Ovary (tissue), 9 donors: ENCODE data around the gene CAMK2N1. TPM values are rescaled to one million over a fixed set of nuclear protein-coding genes. Genes with fewer than 3 reads are reported as not detected.
"Not testable (repeated sequence)": the region's sequence is repeated elsewhere in the genome, so short reads cannot be mapped to it uniquely, and the experiment has no call there.

Experiments used
- DNase-seq, 5 donors: peaks; one replicate each; pipeline ENCODE4 v3.0.0-alpha.2; 2019 to 2020
- H3K27ac ChIP-seq, 2 donors: fragments of 200-600 bp; one replicate each; pipeline versions ENCODE4 v1.5.1 to v1.8.0; 2019 to 2022
- H3K27me3 ChIP-seq: fragments of 200-600 bp; one replicate; pipeline ENCODE4 v1.8.0; 2022
- H3K36me3 ChIP-seq: fragments of 200-600 bp; sonication (generic); one replicate; pipeline ENCODE4 v1.5.1; 2019
- H3K4me1 ChIP-seq: one replicate; pipeline ENCODE4 v1.8.1; 2013; ENCODE audit warnings: mild to moderate bottlenecking, moderate library complexity; ENCODE audit not compliant: insufficient read depth
- H3K4me3 ChIP-seq: fragments of 200-600 bp; sonication (generic); one replicate; pipeline ENCODE4 v1.5.1; 2017
- H3K9me3 ChIP-seq, 2 donors: fragments of 200-600 bp in 1 of 2; sonication (generic) in 1 of 2; one replicate each; pipeline versions ENCODE4 v1.5.1 to v1.8.1; 2013 to 2019; ENCODE audit warnings: mild to moderate bottlenecking in 1 of 2, moderate library complexity in 1 of 2
- EP300 ChIP-seq: sonication (generic); formaldehyde crosslinking; IDR thresholded peaks from one replicate; pipeline ENCODE4 v1.6.1; 2017; ENCODE audit warnings: antibody characterized with exemption
- POLR2A ChIP-seq: fragments of 450-650 bp; IDR thresholded peaks from one replicate; pipeline ENCODE4 v1.6.1; 2017; ENCODE audit warnings: antibody characterized with exemption, mild to moderate bottlenecking, moderate library complexity
- WGBS, 3 donors: extraction: QIAGEN DNeasy Blood & Tissue Kit in 1 of 3; methylation state at CpG; one replicate each; pipeline versions ENCODE4 v1.1.5 to v1.1.7; 2013 to 2017; 5-methylcytosine and 5-hydroxymethylcytosine counted together
- intact Hi-C, 4 donors: fragments of 100-400 bp; cut with DNase I; formaldehyde crosslinking; loops; one replicate each; pipeline versions ENCODE4 v1.11.0 to v1.15.1; 2022 to 2023
- polyA plus RNA-seq, 2 donors: library from polyadenylated mRNA; stranded (reverse); fragments of 200-250 nt in 1 of 2; fragments of 350-450 nt in 1 of 2; fragmentation: Illumina TruSeq in 1 of 2; extraction: RNeasy Lipid Tissue Mini Kit (QIAGEN cat#74804) in 1 of 2; gene quantifications; one replicate each; pipeline ENCODE4 v1.2.3, GENCODE V29; 2013 to 2014
- total RNA-seq, 7 donors: library from RNA; depleted of rRNA in 2 of 7; stranded (reverse); fragments of >200 nt in 2 of 7; fragmentation: NEBNext Ultra II Directional in 3 of 7; extraction: Animal tissue kit (Norgen Biotek cat#: 25700) in 3 of 7; gene quantifications; one replicate each; pipeline versions ENCODE4 v1.1.0 to v1.2.4, GENCODE V29; 2016 to 2023
- TF ChIP-seq, protein P1 (sequence below), 3 donors: fragments of 450-650 bp in 2 of 3; fragments of 200-600 bp in 1 of 3; IDR thresholded peaks; one replicate each; pipeline versions ENCODE4 v1.5.1 to v1.8.0; 2016 to 2022; ENCODE audit warnings: antibody characterized with exemption in 3 of 3, mild to moderate bottlenecking in 1 of 3
- donor health status: DM: no; HTN: no; CAD: no; lungs with moderate emphysema.
- donor health status: DM: no; HTN: no; CAD: no.
- donor health status: Bipolar disorder and iron deficiency.
- donor health status: DM: yes; HTN: yes; CAD: no.
- donor health status: DM: no; HTN: no; CAD: no.
- donor health status: DM: yes; HTN: yes; CAD: no.

The CAMK2N1 gene
- total and polyA plus RNA-seq, 9 donors, result 11.3 to 95.9 (median 35.2) TPM

DNA sequence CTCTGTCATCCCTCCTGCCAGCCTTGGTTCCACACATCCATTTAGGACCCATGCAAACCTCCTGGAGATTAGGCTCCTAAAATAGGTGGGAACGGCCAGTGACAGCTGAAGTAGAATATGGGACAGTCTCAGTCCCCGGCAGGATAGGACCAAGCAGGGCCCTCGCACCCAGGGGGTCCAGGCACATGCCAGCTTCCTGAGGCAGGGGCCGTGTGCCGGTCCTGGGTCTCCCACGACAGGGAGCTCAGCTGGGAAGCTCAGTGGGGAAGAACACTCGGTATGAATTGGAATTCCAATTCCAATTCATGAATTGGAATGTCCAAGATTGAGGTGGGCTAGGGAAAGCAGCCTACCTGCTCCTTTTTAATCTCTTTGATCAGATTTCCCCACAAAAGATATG, 12.1 kb upstream of the CAMK2N1 start:
- H3K4me1 ChIP-seq, result no peaks in the 10 kb centered on the region
- H3K36me3 ChIP-seq, result no peaks in the 10 kb centered on the region
- no peak for DNase-seq
- no peak overlapping the region for H3K27ac ChIP-seq
- WGBS, 3 donors, result 71 to 76% (median 76%) methylated on average over 7 of the region's 7 CpGs
- intact Hi-C loops, result loop anchor here in 2 of 4 donors (5.0 to 10.0 kb wide), 4 partner anchors 123 to 583 kb away; no protein-coding TSS in a partner anchor
- TF ChIP-seq EP300, result no peak
- TF ChIP-seq, protein P1, sequence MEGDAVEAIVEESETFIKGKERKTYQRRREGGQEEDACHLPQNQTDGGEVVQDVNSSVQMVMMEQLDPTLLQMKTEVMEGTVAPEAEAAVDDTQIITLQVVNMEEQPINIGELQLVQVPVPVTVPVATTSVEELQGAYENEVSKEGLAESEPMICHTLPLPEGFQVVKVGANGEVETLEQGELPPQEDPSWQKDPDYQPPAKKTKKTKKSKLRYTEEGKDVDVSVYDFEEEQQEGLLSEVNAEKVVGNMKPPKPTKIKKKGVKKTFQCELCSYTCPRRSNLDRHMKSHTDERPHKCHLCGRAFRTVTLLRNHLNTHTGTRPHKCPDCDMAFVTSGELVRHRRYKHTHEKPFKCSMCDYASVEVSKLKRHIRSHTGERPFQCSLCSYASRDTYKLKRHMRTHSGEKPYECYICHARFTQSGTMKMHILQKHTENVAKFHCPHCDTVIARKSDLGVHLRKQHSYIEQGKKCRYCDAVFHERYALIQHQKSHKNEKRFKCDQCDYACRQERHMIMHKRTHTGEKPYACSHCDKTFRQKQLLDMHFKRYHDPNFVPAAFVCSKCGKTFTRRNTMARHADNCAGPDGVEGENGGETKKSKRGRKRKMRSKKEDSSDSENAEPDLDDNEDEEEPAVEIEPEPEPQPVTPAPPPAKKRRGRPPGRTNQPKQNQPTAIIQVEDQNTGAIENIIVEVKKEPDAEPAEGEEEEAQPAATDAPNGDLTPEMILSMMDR (IDR thresholded peaks at IDR 0.05), result no peak
- TF ChIP-seq POLR2A, result no peak
- H3K27me3 ChIP-seq, result no peaks in the 10 kb centered on the region
- H3K9me3 ChIP-seq, result no peaks in the 10 kb centered on the region
- H3K4me3 ChIP-seq, result no peak overlapping the region

DNA sequence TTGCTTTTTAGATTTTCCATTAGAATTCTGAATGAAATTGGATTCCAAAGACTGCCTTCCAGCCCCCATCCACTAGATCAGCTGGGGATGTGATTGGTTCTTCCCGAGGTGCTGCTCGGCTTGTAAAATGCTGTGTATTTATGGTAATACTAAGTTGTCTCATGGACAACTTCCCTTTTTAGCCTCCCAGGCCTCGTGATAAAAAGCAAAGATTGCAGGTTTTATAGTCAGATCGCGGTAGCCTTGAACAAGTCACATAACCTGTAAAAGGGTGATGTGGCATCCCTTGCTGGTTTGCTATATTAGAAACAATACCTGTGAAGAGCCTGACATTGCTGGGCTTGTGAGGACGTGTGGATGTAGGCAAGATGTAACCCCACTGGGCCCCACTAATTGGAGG, 11.5 kb upstream of the CAMK2N1 start:
- Histone ChIP-seq H3K27ac (no peak overlapping the region), H3K9me3 (no peaks in the 10 kb centered on the region), H3K4me1 (no peaks in the 10 kb centered on the region), H3K4me3 (no peak overlapping the region), H3K27me3 (no peaks in the 10 kb centered on the region), H3K36me3 (no peaks in the 10 kb centered on the region)
- TF ChIP-seq EP300 (no peak), POLR2A (no peak)
- TF ChIP-seq, protein P1 (IDR thresholded peaks at IDR 0.05), result no peak
- DNase-seq, result no peak
- intact Hi-C loops, result loop anchor here in 2 of 4 donors (5.0 to 10.0 kb wide), 4 partner anchors 123 to 583 kb away; no protein-coding TSS in a partner anchor
- 53 to 65% (median 62%) methylated on average over 6 of the region's 6 CpGs for WGBS, 3 donors

DNA sequence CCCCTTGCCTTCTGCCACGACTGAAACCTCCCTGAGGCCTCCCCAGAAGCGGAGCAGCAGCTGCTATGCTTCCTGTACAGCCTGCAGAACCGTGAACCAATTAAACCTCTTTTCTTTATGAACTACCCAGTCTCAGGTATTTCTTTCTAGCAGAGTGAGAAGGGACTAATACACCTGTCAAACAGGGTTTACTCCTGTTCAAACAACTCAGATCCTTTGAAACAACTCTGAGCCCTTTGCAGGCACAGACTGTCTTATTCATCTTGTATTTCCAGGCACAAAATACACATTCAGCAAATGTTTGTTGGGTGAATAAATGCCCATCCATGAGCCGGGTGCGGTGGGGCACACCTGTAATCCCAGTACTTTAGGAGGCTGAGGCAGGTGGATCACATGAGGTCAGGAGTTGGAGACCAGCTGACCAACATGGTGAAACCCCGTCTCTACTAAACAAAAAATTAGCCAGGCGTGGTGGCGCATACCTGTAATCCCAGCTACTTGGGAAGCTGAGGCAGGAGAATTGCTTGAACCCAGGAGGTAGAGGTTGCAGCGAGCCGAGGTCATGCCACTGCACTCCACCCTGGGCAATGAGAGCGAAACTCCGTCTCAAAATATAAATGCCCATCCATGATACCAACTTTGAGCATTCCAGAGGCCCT, 10.8 kb upstream of the CAMK2N1 start:
- not testable (repeated sequence) for H3K36me3 ChIP-seq, DNase-seq, H3K27me3 ChIP-seq, H3K27ac ChIP-seq, H3K9me3 ChIP-seq, H3K4me3 ChIP-seq, H3K4me1 ChIP-seq
- 80 to 90% (median 80%) methylated on average over 12 of the region's 12 CpGs for WGBS, 3 donors
- intact Hi-C loops, result loop anchor here in 2 of 4 donors (5.0 to 10.0 kb wide), 4 partner anchors 122 to 582 kb away; no protein-coding TSS in a partner anchor

DNA sequence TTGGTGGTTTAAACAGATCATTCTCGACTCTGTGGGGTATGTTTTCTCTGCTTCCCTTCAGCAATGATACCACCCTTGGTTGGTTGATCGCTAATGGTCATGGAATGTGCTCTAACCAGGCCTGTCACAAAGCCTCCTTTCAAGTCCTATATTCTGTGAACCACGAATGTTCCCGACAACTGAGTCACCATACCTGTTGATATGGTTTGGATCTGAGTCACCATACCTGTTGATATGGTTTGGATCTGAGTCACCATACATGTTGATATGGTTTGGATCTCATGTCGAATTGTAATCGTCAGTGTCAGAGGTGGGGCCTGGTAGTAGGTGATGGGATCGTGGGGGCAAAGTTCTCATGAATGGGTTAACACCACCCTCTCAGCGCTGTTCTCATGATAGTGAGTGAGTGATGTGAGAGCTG, 10.2 kb upstream of the CAMK2N1 start:
- TF ChIP-seq EP300, result no peak
- TF ChIP-seq, protein P1 (IDR thresholded peaks at IDR 0.05), result no peak
- TF ChIP-seq POLR2A, result no peak
- Histone ChIP-seq H3K4me1 (no peaks in the 10 kb centered on the region), H3K27me3 (no peaks in the 10 kb centered on the region), H3K36me3 (no peaks in the 10 kb centered on the region), H3K9me3 (no peaks in the 10 kb centered on the region), H3K27ac (no peak overlapping the region), H3K4me3 (no peak overlapping the region)
- no peak for DNase-seq
- 70 to 75% (median 74%) methylated on average over 8 of the region's 8 CpGs for WGBS, 3 donors
- intact Hi-C loops, result loop anchor here in 2 of 4 donors (5.0 to 10.0 kb wide), 4 partner anchors 121 to 581 kb away; no protein-coding TSS in a partner anchor

DNA sequence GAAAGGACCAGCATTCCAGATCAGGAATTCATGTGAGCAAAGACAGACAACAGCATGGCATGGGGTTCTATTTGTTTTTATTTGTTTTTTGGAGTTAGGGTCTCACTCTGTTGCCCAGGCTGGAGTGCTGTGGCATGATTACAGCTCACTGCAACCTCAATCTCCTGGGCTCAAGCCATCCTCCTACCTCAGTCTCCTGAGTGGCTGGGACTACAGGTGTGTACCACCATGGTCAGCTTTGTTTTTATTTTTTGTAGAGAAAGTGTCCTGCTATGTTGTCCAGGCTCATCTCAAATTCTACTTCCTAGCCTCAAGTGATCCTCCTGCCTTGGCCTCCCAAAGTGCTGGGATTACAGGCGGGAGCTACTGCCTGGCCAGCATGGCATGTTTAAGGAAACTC, 9.7 kb upstream of the CAMK2N1 start:
- H3K36me3 ChIP-seq, result no peaks in the 10 kb centered on the region
- no peak for DNase-seq
- no peaks in the 10 kb centered on the region for H3K27me3 ChIP-seq
- no peak overlapping the region for H3K4me3 ChIP-seq
- H3K4me1 ChIP-seq, result no peaks in the 10 kb centered on the region
- intact Hi-C loops, result loop anchor here in 2 of 4 donors (5.0 to 10.0 kb wide), 4 partner anchors 121 to 581 kb away; no protein-coding TSS in a partner anchor
- WGBS, 3 donors, result 78 to 91% (median 88%) methylated on average over 1 of the region's 1 CpG
- no peak overlapping the region for H3K27ac ChIP-seq
- no peaks in the 10 kb centered on the region for H3K9me3 ChIP-seq
- TF ChIP-seq EP300 (no peak), POLR2A (no peak)
- TF ChIP-seq, protein P1 (IDR thresholded peaks at IDR 0.05), result no peak
